Measurements from ENCODE around the gene CHRDL2.

The CHRDL2 gene

GRCh38 chr11:74673693-74674360 is 57.4 kb downstream of the CHRDL2 start:
- no peak for TF ChIP-seq CTCF (IDR thresholded peaks at IDR 0.05; ENCODE audit: insufficient read depth, low read length, poor library complexity, severe bottlenecking)
- H3K4me3 ChIP-seq (replicated peaks; ENCODE audit: low read depth, low read length), result no peak overlapping the region

GRCh38 chr11:74672956-74673692 is 58.1 kb downstream of the CHRDL2 start:
- H3K36me3 ChIP-seq (ENCODE audit: control insufficient read depth, insufficient read depth, low read length), result no peaks in the 10 kb centered on the region
- H3K27me3 ChIP-seq (replicated peaks; ENCODE audit: control insufficient read depth, insufficient read depth, low read length), result no peaks in the 10 kb centered on the region
- H3K4me3 ChIP-seq (replicated peaks; ENCODE audit: low read depth, low read length), result no peak overlapping the region
- DNase-seq (ENCODE audit: extremely low read depth, insufficient read length), result no peak
- no peak for TF ChIP-seq CTCF (IDR thresholded peaks at IDR 0.05; ENCODE audit: insufficient read depth, low read length, poor library complexity, severe bottlenecking)

More at GRCh38 chr11:74673693-74674360, 57.4 kb downstream of the CHRDL2 start:
- Histone ChIP-seq H3K27me3 (replicated peaks; ENCODE audit: control insufficient read depth, insufficient read depth, low read length) (no peaks in the 10 kb centered on the region), H3K36me3 (ENCODE audit: control insufficient read depth, insufficient read depth, low read length) (no peaks in the 10 kb centered on the region)
- DNase-seq (ENCODE audit: extremely low read depth, insufficient read length), result no peak

GRCh38 chr11:74672332-74672955 is 58.8 kb downstream of the CHRDL2 start:
- H3K4me3 ChIP-seq (replicated peaks; ENCODE audit: low read depth, low read length), result no peak overlapping the region
- H3K36me3 ChIP-seq (ENCODE audit: control insufficient read depth, insufficient read depth, low read length), result no peaks in the 10 kb centered on the region
- TF ChIP-seq CTCF (IDR thresholded peaks at IDR 0.05; ENCODE audit: insufficient read depth, low read length, poor library complexity, severe bottlenecking), result no peak
- H3K27me3 ChIP-seq (replicated peaks; ENCODE audit: control insufficient read depth, insufficient read depth, low read length), result no peaks in the 10 kb centered on the region
- no peak for DNase-seq (ENCODE audit: extremely low read depth, insufficient read length)

- DNase-seq (ENCODE audit: extremely low read depth, insufficient read length), result no peak
- TF ChIP-seq CTCF (IDR thresholded peaks at IDR 0.05; ENCODE audit: insufficient read depth, low read length, poor library complexity, severe bottlenecking), result no peak
- Histone ChIP-seq H3K36me3 (ENCODE audit: control insufficient read depth, insufficient read depth, low read length) (no peaks in the 10 kb centered on the region), H3K27me3 (replicated peaks; ENCODE audit: control insufficient read depth, insufficient read depth, low read length) (no peaks in the 10 kb centered on the region), H3K4me3 (replicated peaks; ENCODE audit: low read depth, low read length) (no peak overlapping the region)
Observed at GRCh38 chr11:74671520-74672196, 59.6 kb downstream of the CHRDL2 start.

GRCh38 chr11:74670171-74670570 is 61.1 kb downstream of the CHRDL2 start:
- DNase-seq (ENCODE audit: extremely low read depth, insufficient read length), result no peak
- no peaks in the 10 kb centered on the region for H3K36me3 ChIP-seq (ENCODE audit: control insufficient read depth, insufficient read depth, low read length)
- no peaks in the 10 kb centered on the region for H3K27me3 ChIP-seq (replicated peaks; ENCODE audit: control insufficient read depth, insufficient read depth, low read length)
- no peak for TF ChIP-seq CTCF (IDR thresholded peaks at IDR 0.05; ENCODE audit: insufficient read depth, low read length, poor library complexity, severe bottlenecking)
- H3K4me3 ChIP-seq (replicated peaks; ENCODE audit: low read depth, low read length), result no peak overlapping the region
